WERI-Rb-1 (cell line): ENCODE measurements around the gene MEIOB.
"Not testable (repeated sequence)": the region's sequence is repeated elsewhere in the genome, so short reads cannot be mapped to it uniquely, and the experiment has no call there.

Source experiments
- DNase-seq: peaks from one replicate; pipeline ENCODE4 v3.0.0-alpha.2; 2020
- H3K27ac ChIP-seq: fragments of 250-450 bp; sonication (Bioruptor Pico); 2 replicates; pipeline ENCODE4 v1.5.1; 2020; ENCODE audit warnings: mild to moderate bottlenecking, moderate library complexity
- H3K27me3 ChIP-seq: fragments of 250-450 bp; sonication (Bioruptor Pico); 2 replicates; pipeline ENCODE4 v1.5.1; 2021; ENCODE audit warnings: mild to moderate bottlenecking, low read depth, moderate library complexity; ENCODE audit not compliant: insufficient read depth, severe bottlenecking
- H3K36me3 ChIP-seq: fragments of 250-450 bp; sonication (Bioruptor Pico); 2 replicates; pipeline ENCODE4 v1.5.1; 2020; ENCODE audit warnings: mild to moderate bottlenecking, moderate library complexity
- H3K4me3 ChIP-seq: 2 replicates; pipeline ENCODE4 v1.5.1; 2011; ENCODE audit warnings: low read depth, mild to moderate bottlenecking, control low read depth, low read length
- H3K9me3 ChIP-seq: fragments of 250-450 bp; sonication (Bioruptor Pico); 2 replicates; pipeline ENCODE4 v1.5.1; 2021; ENCODE audit warnings: mild to moderate bottlenecking, moderate library complexity; ENCODE audit not compliant: severe bottlenecking
- CTCF ChIP-seq: IDR thresholded peaks from 2 replicates; pipeline ENCODE4 v1.5.1; 2011; ENCODE audit warnings: low read depth, mild to moderate bottlenecking, control low read depth, inconsistent platforms, low read length

The MEIOB gene

GRCh38 chr16:1884889-1885288, 12.9 kb upstream of the MEIOB start:
- TF ChIP-seq CTCF: no peak
- no peaks in the 10 kb centered on the region for H3K36me3 ChIP-seq
- H3K4me3 ChIP-seq: no peak overlapping the region
- H3K27ac ChIP-seq: no peak overlapping the region
- no peak for DNase-seq
- no peaks in the 10 kb centered on the region for H3K27me3 ChIP-seq
- no peaks in the 10 kb centered on the region for H3K9me3 ChIP-seq

GRCh38 chr16:1884155-1884760, 12.3 kb upstream of the MEIOB start:
- no peak for DNase-seq
- 0 out of 2 replicates have a peak, but pooled peaks have one; percentile 4 for TF ChIP-seq CTCF
- no peak overlapping the region for H3K27ac ChIP-seq
- no peaks in the 10 kb centered on the region for H3K27me3 ChIP-seq
- H3K36me3 ChIP-seq: no peaks in the 10 kb centered on the region
- H3K4me3 ChIP-seq: no peak overlapping the region
- no peaks in the 10 kb centered on the region for H3K9me3 ChIP-seq

- not testable (repeated sequence) for H3K4me3 ChIP-seq, H3K27me3 ChIP-seq, H3K36me3 ChIP-seq, DNase-seq, H3K27ac ChIP-seq, H3K9me3 ChIP-seq
Observed at GRCh38 chr16:1881172-1881571, 9.2 kb upstream of the MEIOB start.

- Histone ChIP-seq H3K36me3 (no peaks in the 10 kb centered on the region), H3K4me3 (no peak overlapping the region), H3K9me3 (no peaks in the 10 kb centered on the region), H3K27me3 (no peaks in the 10 kb centered on the region), H3K27ac (no peak overlapping the region)
- TF ChIP-seq CTCF: no peak
- DNase-seq: no peak
Observed at GRCh38 chr16:1879477-1879876, 7.5 kb upstream of the MEIOB start.

- Histone ChIP-seq H3K27ac (no peak overlapping the region), H3K36me3 (no peaks in the 10 kb centered on the region), H3K27me3 (no peaks in the 10 kb centered on the region), H3K4me3 (no peak overlapping the region), H3K9me3 (no peaks in the 10 kb centered on the region)
- DNase-seq: no peak
- TF ChIP-seq CTCF: no peak
Observed at GRCh38 chr16:1878256-1878655, 6.3 kb upstream of the MEIOB start.

GRCh38 chr16:1877804-1878203, 5.8 kb upstream of the MEIOB start:
- Histone ChIP-seq H3K9me3 (no peaks in the 10 kb centered on the region), H3K36me3 (no peaks in the 10 kb centered on the region), H3K27me3 (no peaks in the 10 kb centered on the region), H3K27ac (no peak overlapping the region), H3K4me3 (no peak overlapping the region)
- no peak for TF ChIP-seq CTCF
- no peak for DNase-seq
